Hepatocyte (in vitro differentiated cells): ENCODE results near the gene PPIG. TPM values are rescaled to one million over a fixed set of nuclear protein-coding genes. Genes with fewer than 3 reads are reported as not detected.
A peak's percentile ranks its signal among the peaks of the same experiment; 100 is the strongest.
"Not testable (repeated sequence)": the region's sequence is repeated elsewhere in the genome, so short reads cannot be mapped to it uniquely, and the experiment has no call there.

ENCODE experiments used
- DNase-seq: peaks from one replicate; pipeline ENCODE4 v3.0.0-alpha.2; 2016; ENCODE audit warnings: low spot score
- H2AFZ ChIP-seq: fragments of 200-600 bp; sonication (generic); 2 replicates; pipeline ENCODE4 v1.6.0; 2016; ENCODE audit warnings: antibody characterized with exemption, mild to moderate bottlenecking
- H3K27ac ChIP-seq: fragments of 200-600 bp; sonication (generic); 2 replicates; pipeline ENCODE4 v1.5.1; 2016; ENCODE audit warnings: mild to moderate bottlenecking
- H3K27me3 ChIP-seq: fragments of 200-600 bp; sonication (generic); 2 replicates; pipeline ENCODE4 v1.6.1; 2016
- H3K36me3 ChIP-seq: fragments of 200-600 bp; sonication (generic); replicated peaks from 2 replicates; pipeline ENCODE4 v1.5.1; 2016; ENCODE audit warnings: low read depth; ENCODE audit not compliant: insufficient read depth
- H3K4me1 ChIP-seq: fragments of 200-600 bp; sonication (generic); 2 replicates; pipeline ENCODE4 v1.5.1; 2016; ENCODE audit warnings: mild to moderate bottlenecking, moderate library complexity; ENCODE audit not compliant: insufficient read depth
- H3K4me2 ChIP-seq: fragments of 200-600 bp; sonication (generic); 2 replicates; pipeline ENCODE4 v1.6.0; 2016
- H3K4me3 ChIP-seq: fragments of 200-600 bp; sonication (generic); 2 replicates; pipeline ENCODE4 v1.5.1; 2016; ENCODE audit warnings: mild to moderate bottlenecking
- H3K79me2 ChIP-seq: fragments of 200-600 bp; sonication (generic); 2 replicates; pipeline ENCODE4 v1.6.0; 2017; ENCODE audit warnings: mild to moderate bottlenecking
- H3K9me2 ChIP-seq: fragments of 200-600 bp; sonication (generic); replicated peaks from 2 replicates; pipeline ENCODE4 v1.6.0; 2017; ENCODE audit warnings: mild to moderate bottlenecking; ENCODE audit not compliant: insufficient read depth
- H3K9me3 ChIP-seq: fragments of 200-600 bp; sonication (generic); 2 replicates; pipeline ENCODE4 v1.5.1; 2016; ENCODE audit warnings: low read depth, mild to moderate bottlenecking
- H4K20me1 ChIP-seq: fragments of 200-600 bp; sonication (generic); 2 replicates; pipeline ENCODE4 v1.6.0; 2016; ENCODE audit warnings: mild to moderate bottlenecking; ENCODE audit not compliant: insufficient read depth, poor library complexity, severe bottlenecking
- EZH2 ChIP-seq: fragments of 200-600 bp; sonication (generic); IDR thresholded peaks from 2 replicates; pipeline ENCODE4 v1.6.1; 2016; ENCODE audit warnings: antibody characterized with exemption, mild to moderate bottlenecking, borderline replicate concordance
- EZH2phosphoT487 ChIP-seq: fragments of 200-600 bp; sonication (generic); IDR thresholded peaks from one replicate; pipeline ENCODE4 v1.6.1; 2018; ENCODE audit warnings: antibody characterized with exemption, mild to moderate bottlenecking, low read depth, moderate library complexity; ENCODE audit not compliant: unreplicated experiment, severe bottlenecking
- WGBS: methylation state at CpG from one replicate; pipeline ENCODE4 v1.1.6; 2016; ENCODE audit warnings: low lambda C conversion rate; ENCODE audit errors: missing lambda C conversion rate; 5-methylcytosine and 5-hydroxymethylcytosine counted together
- polyA plus RNA-seq: library from polyadenylated mRNA; unstranded; fragments of >200 nt; fragmentation: Nextera tagmentation; extraction: Ambion mirVana; gene quantifications from 2 replicates; pipeline ENCODE4 v1.2.1, GENCODE V29; 2016
- total RNA-seq: library from RNA; depleted of rRNA; stranded (reverse); fragments of >200 nt; gene quantifications from 2 replicates; pipeline ENCODE4 v1.2.3, GENCODE V29; 2014
- TF ChIP-seq, protein P1 (sequence below): fragments of 200-600 bp; sonication (generic); IDR thresholded peaks from 2 replicates; pipeline ENCODE4 v1.5.1; 2016; ENCODE audit warnings: antibody characterized with exemption, mild to moderate bottlenecking; ENCODE audit not compliant: poor library complexity

Gene PPIG
- total and polyA plus RNA-seq, 2 experiments from 2014 or later = 37.4 to 68.1 TPM

DNA sequence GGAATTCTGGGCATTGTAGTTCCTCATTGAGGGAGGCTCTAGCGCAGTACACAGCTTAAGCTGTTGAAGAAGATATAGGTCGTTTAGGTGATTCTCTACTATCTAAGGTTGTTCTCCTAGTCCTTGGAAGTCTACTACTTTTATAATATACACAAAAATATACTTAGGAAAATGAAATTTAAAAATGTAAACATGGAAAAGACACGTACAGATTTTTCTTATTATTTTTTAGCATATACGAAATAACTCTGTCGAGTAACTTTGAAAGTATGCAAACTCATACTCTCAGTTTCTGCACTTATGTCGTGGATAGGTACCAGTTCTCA, 10.2 kb upstream of the PPIG start:
- Histone ChIP-seq H4K20me1 (no peaks in the 10 kb centered on the region), H2AFZ (peak overlapping the region; percentile 59), H3K36me3 (no peaks in the 10 kb centered on the region), H3K27ac (no peak overlapping the region), H3K9me3 (no peaks in the 10 kb centered on the region), H3K27me3 (no peaks in the 10 kb centered on the region), H3K4me2 (peak overlapping the region; percentile 92), H3K4me1 (no peaks in the 10 kb centered on the region), H3K4me3 (no peak overlapping the region), H3K9me2 (no peaks in the 10 kb centered on the region), H3K79me2 (peaks cover 38% of the 10 kb centered on the region)
- TF ChIP-seq, protein P1, sequence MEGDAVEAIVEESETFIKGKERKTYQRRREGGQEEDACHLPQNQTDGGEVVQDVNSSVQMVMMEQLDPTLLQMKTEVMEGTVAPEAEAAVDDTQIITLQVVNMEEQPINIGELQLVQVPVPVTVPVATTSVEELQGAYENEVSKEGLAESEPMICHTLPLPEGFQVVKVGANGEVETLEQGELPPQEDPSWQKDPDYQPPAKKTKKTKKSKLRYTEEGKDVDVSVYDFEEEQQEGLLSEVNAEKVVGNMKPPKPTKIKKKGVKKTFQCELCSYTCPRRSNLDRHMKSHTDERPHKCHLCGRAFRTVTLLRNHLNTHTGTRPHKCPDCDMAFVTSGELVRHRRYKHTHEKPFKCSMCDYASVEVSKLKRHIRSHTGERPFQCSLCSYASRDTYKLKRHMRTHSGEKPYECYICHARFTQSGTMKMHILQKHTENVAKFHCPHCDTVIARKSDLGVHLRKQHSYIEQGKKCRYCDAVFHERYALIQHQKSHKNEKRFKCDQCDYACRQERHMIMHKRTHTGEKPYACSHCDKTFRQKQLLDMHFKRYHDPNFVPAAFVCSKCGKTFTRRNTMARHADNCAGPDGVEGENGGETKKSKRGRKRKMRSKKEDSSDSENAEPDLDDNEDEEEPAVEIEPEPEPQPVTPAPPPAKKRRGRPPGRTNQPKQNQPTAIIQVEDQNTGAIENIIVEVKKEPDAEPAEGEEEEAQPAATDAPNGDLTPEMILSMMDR = no peak
- TF ChIP-seq EZH2phosphoT487 (no peak), EZH2 (no peak)
- 39% methylated on average over 6 of the region's 6 CpGs for WGBS
- no peak for DNase-seq

DNA sequence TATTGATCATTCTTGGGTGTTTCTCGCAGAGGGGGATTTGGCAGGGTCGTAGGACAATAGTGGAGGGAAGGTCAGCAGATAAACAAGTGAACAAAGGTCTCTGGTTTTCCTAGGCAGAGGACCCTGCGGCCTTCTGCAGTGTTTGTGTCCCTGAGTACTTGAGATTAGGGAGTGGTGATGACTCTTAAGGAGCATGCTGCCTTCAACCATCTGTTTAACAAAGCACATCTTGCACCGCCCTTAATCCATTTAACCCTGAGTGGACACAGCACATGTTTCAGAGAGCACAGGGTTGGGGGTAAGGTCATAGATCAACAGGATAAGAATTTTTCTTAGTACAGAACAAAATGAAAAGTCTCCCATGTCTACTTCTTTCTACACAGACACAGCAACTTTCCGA, 9.6 kb upstream of the PPIG start:
- not testable (repeated sequence) for DNase-seq, H3K4me3 ChIP-seq, H3K9me2 ChIP-seq, H3K36me3 ChIP-seq, H3K4me2 ChIP-seq, H3K9me3 ChIP-seq, H3K27ac ChIP-seq, H3K27me3 ChIP-seq, H2AFZ ChIP-seq, H3K4me1 ChIP-seq, H4K20me1 ChIP-seq
- 74% methylated on average over 5 of the region's 5 CpGs for WGBS
- peaks cover 38% of the 10 kb centered on the region for H3K79me2 ChIP-seq

DNA sequence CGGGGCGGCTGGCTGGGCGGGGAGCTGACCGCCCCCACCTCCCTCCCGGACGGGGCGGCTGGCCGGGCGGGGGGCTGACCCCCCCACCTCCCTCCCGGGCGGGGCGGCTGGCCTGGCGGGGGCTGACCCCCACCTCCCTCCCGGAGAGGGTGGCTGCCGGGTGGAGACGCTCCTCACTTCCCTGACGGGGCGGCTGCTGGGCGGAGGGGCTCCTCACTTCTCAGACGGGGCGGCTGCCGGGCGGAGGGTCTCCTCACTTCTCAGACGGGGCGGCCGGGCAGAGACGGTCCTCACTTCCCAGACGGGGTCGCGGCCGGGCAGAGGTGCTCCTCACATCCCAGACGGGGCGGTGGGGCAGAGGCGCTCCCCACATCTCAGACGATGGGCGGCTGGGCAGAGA, 8.9 kb upstream of the PPIG start:
- no CpG with 5 or more reads among the region's 36 CpGs for WGBS
- H3K79me2 ChIP-seq = peaks cover 30% of the 10 kb centered on the region
- H3K27me3 ChIP-seq, H3K4me1 ChIP-seq, H3K9me2 ChIP-seq, H4K20me1 ChIP-seq, H2AFZ ChIP-seq, H3K4me2 ChIP-seq, H3K36me3 ChIP-seq, H3K9me3 ChIP-seq, H3K27ac ChIP-seq, H3K4me3 ChIP-seq, DNase-seq: not testable (repeated sequence)

GRCh38 chr2:169579044-169579443, 5.1 kb upstream of the PPIG start:
- 71% methylated on average over 6 of the region's 6 CpGs for WGBS
- H3K4me3 ChIP-seq = no peak overlapping the region
- H3K27ac ChIP-seq = no peak overlapping the region
- no peaks in the 10 kb centered on the region for H3K9me3 ChIP-seq
- no peak overlapping the region for H2AFZ ChIP-seq
- H3K79me2 ChIP-seq = no peaks in the 10 kb centered on the region
- no peak for DNase-seq
- no peak for TF ChIP-seq EZH2phosphoT487
- TF ChIP-seq, protein P1 = no peak
- no peak for TF ChIP-seq EZH2
- no peaks in the 10 kb centered on the region for H3K27me3 ChIP-seq
- H3K36me3 ChIP-seq = no peaks in the 10 kb centered on the region
- H4K20me1 ChIP-seq = no peaks in the 10 kb centered on the region
- no peak overlapping the region for H3K4me2 ChIP-seq
- no peaks in the 10 kb centered on the region for H3K9me2 ChIP-seq
- H3K4me1 ChIP-seq = no peaks in the 10 kb centered on the region

DNA sequence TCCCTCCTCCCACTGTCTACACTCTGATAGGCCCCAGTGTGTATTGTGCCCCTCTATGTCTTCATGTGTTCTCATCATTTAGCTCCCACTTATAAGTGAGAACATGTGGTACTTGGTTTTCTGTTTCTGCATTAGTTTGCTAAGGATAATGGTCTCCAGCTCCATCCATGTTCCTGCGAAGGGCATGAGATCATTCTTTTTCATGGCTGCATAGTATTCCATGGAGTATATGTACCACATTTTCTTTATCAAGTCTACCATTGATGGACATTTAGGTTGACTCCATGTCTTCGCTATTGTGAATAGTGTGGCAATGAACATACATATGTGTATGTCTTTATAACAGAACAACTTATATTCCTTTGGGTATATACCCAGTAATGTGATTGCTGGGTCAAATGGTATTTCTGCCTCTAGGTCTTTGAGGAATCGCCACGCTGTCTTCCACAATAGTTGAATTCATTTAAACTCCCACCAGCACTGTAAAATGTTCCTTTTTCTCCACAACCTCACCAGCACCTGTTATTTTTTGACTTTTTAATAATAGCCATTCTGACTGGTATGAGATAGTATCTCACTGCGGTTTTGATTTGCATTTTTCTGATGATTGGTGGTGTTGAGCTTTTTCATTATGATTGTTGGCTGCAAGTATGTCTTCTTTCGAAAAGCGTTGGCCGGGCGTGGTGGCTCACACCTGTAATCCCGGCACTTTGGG, 1.4 kb upstream of the PPIG start:
- not testable (repeated sequence) for H3K9me3 ChIP-seq, H3K9me2 ChIP-seq, H3K27me3 ChIP-seq, DNase-seq, H3K27ac ChIP-seq, H3K36me3 ChIP-seq, H2AFZ ChIP-seq, H3K4me3 ChIP-seq, H3K4me2 ChIP-seq
- WGBS = 97% methylated on average over 10 of the region's 10 CpGs
- H4K20me1 ChIP-seq = peaks cover 14% of the 10 kb centered on the region
- peaks cover 31% of the 10 kb centered on the region for H3K79me2 ChIP-seq
- peaks cover 10% of the 10 kb centered on the region for H3K4me1 ChIP-seq
